Tibial nerve (tissue), 3 donors: ENCODE results near the gene GPR3.

Experiments used
- CTCF ChIP-seq, 5 experiments: fragments of 200-600 bp in 3 of 5; fragments of 450-650 bp in 2 of 5; sonication (generic) in 3 of 5; IDR thresholded peaks; one replicate each; pipeline ENCODE4 v1.5.1; 2016 to 2019; ENCODE audit warnings: antibody characterized with exemption in 5 of 5, mild to moderate bottlenecking in 3 of 5, moderate library complexity in 2 of 5
- POLR2A ChIP-seq, 2 donors: fragments of 450-650 bp; IDR thresholded peaks; one replicate each; pipeline ENCODE4 v1.6.1; 2017; ENCODE audit warnings: antibody characterized with exemption in 2 of 2, mild to moderate bottlenecking in 2 of 2, moderate library complexity in 2 of 2

- TF ChIP-seq CTCF (IDR thresholded peaks at IDR 0.05) (no peak), POLR2A (IDR thresholded peaks at IDR 0.05) (no peak)
Measured at GRCh38 chr1:27353629-27354028, 38.8 kb upstream of the GPR3 start.
